HG02884 (cell line): Measurements from ENCODE around the gene LRRC75B.
A peak's percentile ranks its signal among the peaks of the same experiment; 100 is the strongest.
"Not testable (repeated sequence)": the region's sequence is repeated elsewhere in the genome, so short reads cannot be mapped to it uniquely, and the experiment has no call there.

Experiments used
- ATAC-seq: cut with Tn5 transposase; IDR thresholded peaks from one replicate; pipeline ENCODE4 v1.9.1; 2021; ENCODE audit warnings: mild to moderate bottlenecking, moderate library complexity; ENCODE audit not compliant: unreplicated experiment

LRRC75B gene, protein sequence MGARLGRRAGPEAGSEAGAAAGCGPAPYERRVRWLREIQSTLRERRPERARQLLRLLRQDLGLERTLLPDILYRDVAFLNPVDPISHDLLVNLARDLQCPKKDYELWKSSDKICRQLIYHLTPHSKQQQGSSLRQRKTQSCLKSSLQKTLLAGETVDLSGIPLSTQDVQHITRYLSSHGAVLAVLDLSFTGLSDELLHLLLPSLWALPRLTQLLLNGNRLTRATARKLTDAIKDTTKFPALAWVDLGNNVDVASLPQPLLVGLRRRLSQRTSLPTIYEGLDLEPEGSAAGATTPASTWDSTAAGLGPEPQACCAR

GRCh38 chr22:24592851-24593558 is at the start of gene LRRC75B:
TSS of gene LRRC75B (minus strand) at chr22:24593073. CDS start at chr22:24593039, 34 bp downstream.
- peak; percentile 74 for ATAC-seq

DNA sequence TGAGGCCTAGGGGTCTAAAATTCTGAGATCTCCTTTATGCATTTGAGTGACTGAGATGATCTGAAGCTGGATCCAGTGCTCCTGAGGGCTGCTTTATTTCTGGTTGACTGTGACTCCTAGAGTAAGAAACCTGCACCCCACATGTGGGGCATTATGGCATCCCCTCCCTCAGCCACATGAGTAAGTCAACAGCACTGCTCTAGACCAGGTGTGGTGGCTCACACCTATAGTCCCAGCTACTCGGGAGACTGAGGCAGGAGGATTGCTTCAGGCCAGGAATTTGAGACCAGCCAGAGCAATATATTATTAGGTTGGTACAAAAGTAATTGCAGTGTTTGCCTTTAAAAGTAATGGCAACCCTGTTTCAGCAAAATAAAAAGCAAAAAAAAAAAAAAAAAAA is 49.4 kb upstream of the LRRC75B start:
- ATAC-seq: not testable (repeated sequence)

GRCh38 chr22:24636513-24636912 is 43.6 kb upstream of the LRRC75B start:
- ATAC-seq: not testable (repeated sequence)

DNA sequence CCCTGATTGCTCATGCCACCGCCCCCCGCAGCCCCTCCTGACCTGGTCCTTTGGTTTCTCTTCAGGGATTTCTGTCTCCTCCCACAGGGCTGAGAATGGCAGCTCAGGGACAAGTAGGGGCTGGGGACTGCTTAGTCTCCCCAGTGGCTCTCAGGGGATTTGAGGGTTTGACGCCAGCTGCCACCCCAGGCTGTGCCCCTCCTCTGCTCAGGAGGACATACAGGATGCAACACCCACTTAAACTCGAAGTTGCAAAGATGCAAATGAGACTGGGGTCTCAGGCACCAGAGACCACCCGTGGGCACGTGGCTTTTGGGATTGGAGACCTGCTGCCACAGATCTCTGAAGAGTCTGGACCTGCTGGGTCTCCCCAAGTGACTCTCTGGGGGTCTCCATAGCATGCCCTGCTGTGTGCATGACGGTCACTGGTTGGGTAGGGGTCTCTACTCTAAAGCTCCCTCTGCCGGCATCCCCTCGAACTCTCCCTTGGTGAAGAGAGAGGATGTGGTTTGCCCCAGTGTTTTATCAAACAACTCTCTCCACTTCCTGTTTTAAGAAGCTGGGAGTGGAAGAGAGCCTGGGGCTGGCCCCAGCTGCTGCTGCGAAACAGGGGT is 42.0 kb upstream of the LRRC75B start:
- ATAC-seq: not testable (repeated sequence)

- ATAC-seq: not testable (repeated sequence)
Observed at GRCh38 chr22:24633231-24634023, 40.6 kb upstream of the LRRC75B start.

GRCh38 chr22:24632642-24633041 is 39.8 kb upstream of the LRRC75B start:
- not testable (repeated sequence) for ATAC-seq

DNA sequence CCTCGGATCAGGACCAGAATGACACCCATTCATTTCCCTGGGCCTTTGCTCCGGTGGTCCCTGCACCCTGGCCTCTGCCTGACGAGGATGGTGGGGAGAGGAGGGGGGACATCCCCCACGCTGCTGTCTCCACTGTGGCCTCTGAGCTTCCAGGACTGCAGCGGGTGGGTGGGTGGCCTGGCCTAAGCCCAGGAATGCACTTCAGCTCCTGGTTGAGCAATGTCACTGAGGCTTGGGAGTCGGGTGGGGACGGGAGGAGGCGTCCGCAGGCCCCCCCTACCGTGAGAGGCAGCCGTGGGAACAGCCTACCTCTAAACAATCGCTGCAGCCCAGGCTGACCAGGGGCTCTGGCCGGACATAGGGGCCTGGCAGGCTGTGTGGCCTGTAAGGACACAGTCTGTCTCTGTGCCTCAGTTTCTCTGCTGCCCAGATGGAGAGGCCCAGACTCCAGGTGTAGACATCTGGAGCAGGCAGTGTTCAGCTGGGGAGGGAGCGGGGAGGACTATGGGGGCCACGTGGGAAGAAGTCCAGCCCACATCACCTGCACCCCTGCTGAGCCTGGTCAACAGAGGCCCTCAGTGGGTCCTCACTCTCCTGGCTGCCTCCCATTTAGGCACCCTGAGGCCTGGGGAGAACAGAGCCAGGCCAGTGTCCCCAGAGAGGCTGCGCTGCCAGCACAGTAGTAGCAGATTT is 38.7 kb upstream of the LRRC75B start:
- ATAC-seq: not testable (repeated sequence)

DNA sequence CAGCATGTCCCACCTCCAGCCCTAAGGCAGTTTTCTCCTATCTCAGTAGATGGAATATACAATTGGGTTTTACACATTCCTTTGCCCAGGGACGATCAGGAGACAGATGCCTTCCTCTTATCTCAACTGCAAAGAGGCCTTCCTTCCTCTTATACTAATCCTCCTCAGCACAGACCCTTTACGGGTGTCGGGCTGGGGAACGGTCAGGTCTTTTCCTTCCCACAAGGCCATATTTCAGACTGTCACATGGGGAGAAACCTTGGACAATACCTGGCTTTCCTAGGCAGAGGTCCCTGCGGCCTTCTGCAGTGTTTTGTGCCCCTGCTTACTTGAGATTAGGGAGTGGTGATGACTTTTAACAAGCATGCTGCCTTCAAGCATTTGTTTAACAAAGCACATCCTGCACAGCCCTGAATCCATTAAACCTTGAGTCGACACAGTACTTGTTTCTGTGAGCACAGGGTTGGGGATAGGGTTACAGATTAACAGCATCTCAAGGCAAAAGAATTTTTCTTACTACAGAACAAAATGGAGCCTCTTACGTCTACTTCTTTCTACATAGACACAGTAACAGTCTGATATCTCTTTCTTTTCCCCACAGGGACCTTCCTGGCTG is 38.0 kb upstream of the LRRC75B start:
- ATAC-seq: not testable (repeated sequence)

DNA sequence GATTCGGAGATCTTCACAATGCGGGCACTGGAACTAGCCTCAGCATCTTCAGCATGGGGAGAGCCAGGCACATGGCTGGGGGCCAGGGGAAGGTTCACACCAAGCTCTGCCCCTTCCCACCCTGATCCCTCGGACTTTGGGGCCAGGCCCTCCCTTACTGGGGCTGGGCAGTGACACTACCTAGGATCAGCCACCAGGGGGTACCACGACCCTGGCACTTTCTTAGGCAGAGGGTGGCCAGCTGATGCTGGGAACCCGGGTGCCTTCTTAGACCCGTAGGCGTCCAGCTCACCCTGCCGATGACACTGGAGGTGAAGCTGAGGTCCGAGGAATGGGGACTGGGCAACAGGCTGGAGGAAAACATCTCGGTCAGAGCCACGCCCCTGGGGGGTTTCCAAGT is 36.2 kb upstream of the LRRC75B start:
- ATAC-seq: not testable (repeated sequence)

GRCh38 chr22:24627911-24628310 is 35.0 kb upstream of the LRRC75B start:
- not testable (repeated sequence) for ATAC-seq

- not testable (repeated sequence) for ATAC-seq
Observed at GRCh38 chr22:24622596-24622995, 29.7 kb upstream of the LRRC75B start.

- not testable (repeated sequence) for ATAC-seq
Observed at GRCh38 chr22:24621244-24621643, 28.4 kb upstream of the LRRC75B start.

DNA sequence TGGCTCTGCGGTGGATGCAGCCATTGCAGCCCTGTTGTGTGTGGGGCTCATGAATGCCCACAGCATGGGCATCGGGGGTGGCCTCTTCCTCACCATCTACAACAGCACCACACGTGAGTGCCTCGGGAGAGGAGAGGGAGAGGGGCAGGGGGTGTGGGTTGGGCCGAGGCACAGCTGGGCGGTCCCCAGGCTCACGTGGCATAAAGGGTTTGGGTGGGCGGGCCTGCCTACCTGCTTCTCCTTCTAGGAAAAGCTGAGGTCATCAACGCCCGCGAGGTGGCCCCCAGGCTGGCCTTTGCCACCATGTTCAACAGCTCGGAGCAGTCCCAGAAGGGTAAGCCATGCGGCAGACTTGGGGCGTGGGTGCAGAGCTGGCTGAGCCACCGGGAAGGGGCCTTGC is 21.9 kb upstream of the LRRC75B start:
- not testable (repeated sequence) for ATAC-seq

GRCh38 chr22:24609888-24610287 is 17.0 kb upstream of the LRRC75B start:
- not testable (repeated sequence) for ATAC-seq

DNA sequence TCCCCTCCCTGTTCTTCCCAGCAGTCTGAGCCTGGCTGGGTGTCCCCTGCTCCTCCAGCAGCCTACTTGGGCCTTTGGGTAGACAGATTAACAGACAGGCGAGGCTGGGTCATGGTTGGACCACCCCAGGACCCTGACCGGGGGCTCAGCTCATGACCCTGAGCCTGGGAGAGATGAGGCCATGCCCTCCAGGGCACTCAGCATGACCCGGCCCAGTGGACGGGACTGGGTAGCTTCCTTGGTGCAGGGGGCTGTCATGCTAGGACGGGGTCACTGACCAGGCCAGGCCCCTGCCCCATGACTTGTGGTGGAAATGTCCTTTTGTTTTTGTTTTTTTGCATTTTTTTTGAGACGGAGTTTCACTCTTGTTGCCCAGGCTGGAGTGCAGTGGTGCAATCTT is 15.5 kb upstream of the LRRC75B start:
- not testable (repeated sequence) for ATAC-seq

GRCh38 chr22:24607429-24607983 is 14.6 kb upstream of the LRRC75B start:
- ATAC-seq: not testable (repeated sequence)

DNA sequence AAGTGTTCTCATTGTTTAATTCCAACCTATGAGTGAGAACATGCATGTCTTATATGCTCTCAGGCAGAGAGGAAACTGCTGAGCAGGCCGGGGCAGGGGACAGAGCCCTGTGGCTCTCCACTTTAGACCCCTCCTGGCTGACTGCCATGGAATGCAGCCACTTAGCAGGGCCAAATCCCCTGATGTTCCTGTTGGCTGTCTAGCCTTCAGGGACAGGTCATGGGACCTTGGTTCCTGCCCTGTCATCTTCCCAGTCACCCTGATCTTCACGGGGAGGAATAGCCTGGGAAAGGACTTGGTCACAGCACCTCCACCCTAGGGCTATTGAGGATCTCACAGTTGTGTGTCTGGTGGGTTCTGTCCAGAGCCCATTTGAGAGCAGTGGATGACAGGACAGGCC is 13.5 kb upstream of the LRRC75B start:
- not testable (repeated sequence) for ATAC-seq

DNA sequence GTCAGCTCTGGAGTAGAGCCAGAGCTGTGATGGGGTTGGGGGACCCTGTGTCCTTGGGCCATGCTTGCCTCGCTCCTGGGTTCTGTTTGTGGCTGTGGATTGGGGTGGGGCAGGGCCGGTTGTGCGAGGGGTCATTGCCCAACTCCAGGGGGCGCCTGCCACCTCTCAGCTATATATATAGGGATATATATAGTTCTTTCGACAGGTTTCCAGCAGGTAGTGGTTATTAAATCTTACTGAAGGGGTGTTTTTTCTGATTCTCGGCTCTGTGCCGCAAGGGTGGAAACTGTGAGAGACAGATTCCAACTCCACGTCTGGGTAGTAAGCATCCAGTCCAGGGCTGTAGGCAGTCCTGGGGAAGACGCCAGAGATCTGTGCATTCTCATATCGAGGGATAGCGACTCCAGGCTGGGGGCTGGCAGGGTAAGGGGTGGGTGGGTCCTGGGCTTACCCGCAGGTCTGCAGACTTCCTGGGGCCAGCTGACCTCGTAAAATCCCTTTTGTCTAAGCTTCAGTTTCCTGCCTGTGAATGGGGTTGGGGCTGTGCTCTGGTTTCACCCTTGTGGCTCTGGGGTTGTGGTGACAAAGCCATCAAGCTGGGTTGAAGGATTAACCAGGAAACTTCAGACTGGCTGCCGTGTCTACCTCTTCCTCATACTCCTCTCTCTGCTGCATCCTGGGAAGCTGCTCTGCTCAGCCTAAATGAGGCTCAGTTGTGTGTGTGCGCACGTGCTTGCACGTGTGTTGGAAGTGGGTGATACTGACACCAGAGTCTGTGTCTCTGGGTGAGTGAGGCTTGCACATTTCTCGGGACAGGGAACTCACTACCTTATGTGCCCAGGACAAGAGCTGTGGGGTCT is 11.1 kb upstream of the LRRC75B start:
- ATAC-seq: not testable (repeated sequence)
